Measurements from ENCODE around the gene ANKRD63.

ANKRD63 gene

DNA sequence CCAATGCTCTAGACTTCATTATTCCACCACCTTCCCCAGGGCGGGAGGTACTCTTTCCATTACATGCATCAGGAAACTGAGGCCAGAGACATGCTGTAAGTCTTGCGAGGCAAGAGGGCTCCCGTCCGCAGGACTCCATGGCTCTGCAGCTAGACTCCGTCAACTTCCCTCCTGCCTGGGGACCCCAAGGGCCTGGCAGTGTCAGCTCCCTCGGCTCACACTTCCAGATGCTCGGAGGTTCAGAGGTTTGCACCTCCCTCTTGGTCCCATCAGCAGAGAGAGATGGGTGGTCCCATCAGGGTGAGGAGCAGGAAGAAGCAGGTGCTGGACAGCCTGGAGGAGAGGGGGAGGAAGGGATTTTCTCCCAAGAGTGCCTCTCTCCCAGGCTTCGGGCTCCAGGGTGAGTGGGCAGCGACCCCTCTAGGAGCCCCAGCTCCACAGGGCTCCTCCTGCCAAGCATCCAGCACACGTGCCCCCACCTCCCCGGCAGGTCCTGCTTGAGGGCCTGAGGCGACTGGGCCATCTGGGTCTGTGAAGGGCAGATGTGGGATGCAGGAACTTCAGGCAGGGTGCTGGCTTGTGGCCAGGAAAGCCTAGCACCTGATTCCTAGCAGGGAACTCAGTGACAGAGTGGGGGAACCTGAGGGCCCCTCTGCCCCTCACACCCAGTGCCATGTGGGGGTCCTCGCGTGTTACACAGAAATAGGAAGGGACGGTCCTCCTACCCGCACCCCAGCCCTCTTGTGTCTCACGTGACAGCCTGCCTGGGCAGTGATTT, 34.7 kb downstream of the ANKRD63 start:
- no peak overlapping the region for H3K4me3 ChIP-seq (ENCODE audit: low read depth, low read length)
- DNase-seq (ENCODE audit: low read depth) = no peak

- H3K4me3 ChIP-seq (ENCODE audit: low read depth, low read length) = no peak overlapping the region
- DNase-seq (ENCODE audit: low read depth) = no peak
These were observed 35.4 kb downstream of the ANKRD63 start for GRCh38 chr15:40247406-40247971.

- H3K4me3 ChIP-seq (ENCODE audit: low read depth, low read length) = no peak overlapping the region
- no peak for DNase-seq (ENCODE audit: low read depth)
These were observed 36.2 kb downstream of the ANKRD63 start for GRCh38 chr15:40246496-40247280.

DNA sequence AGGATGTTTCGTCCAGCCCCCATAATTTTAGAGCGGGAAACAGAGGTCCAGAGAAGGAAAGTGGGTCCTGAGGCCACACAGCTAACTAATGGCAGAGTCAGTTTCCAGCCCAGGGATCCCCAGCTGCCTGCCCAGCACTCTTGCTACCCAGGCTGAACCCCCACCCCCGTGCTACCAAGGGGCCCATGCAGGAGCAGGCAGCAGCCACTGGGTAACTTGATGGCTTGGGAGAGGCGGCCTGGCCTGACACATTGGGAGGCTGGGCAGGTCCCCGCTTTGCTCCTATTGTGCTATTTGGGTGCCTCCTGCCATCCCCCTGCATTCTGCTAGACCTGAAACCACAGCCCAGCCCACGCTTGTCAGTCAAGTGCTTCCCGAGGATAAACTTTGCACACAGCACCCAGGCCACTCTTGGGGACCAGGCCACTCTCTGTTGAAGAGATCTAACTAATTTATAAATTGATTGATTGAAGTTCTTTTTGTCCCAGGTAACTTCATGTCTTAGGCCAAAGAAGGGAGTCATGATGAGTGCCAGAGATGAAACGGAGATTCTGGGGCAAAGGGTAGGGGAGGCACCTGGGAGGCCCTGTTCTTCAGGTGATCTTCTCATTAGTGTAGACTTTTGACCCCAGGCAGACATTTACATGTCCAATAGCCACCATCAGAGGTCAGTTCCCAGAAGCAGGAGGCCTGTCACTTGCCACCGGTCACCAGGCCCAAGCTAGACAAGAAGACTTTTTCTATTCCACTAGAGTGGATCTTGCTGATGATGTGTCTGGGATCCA, 37.0 kb downstream of the ANKRD63 start:
- no peak for DNase-seq (ENCODE audit: low read depth)
- H3K4me3 ChIP-seq (ENCODE audit: low read depth, low read length) = no peak overlapping the region

GRCh38 chr15:40244961-40245523, 37.8 kb downstream of the ANKRD63 start:
- no peak for DNase-seq (ENCODE audit: low read depth)
- H3K4me3 ChIP-seq (ENCODE audit: low read depth, low read length) = no peak overlapping the region

GRCh38 chr15:40243126-40243810, 39.6 kb downstream of the ANKRD63 start:
- DNase-seq (ENCODE audit: low read depth) = no peak
- H3K4me3 ChIP-seq (ENCODE audit: low read depth, low read length) = no peak overlapping the region

DNA sequence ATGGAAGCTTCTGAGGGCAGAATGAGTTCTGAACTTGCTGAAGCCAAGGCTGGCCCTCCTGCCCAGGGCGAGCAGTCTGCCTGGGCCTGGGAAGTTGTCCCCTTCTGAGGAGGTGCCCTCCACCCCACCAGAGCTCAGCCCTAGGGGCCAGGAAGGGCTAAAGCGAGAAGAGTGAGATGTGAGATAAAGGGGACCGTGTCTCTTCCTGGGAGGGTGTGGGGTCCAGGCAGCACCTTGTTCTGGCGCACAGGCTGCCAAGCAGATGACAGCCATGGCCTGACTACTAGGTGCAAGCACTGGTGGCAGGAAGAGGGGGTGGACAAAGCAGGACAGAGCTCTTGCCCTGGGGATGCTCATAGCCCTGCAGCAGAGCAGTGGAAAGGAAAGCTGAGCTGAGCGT, 40.3 kb downstream of the ANKRD63 start:
- H3K4me3 ChIP-seq (ENCODE audit: low read depth, low read length) = no peak overlapping the region
- no peak for DNase-seq (ENCODE audit: low read depth)

DNA sequence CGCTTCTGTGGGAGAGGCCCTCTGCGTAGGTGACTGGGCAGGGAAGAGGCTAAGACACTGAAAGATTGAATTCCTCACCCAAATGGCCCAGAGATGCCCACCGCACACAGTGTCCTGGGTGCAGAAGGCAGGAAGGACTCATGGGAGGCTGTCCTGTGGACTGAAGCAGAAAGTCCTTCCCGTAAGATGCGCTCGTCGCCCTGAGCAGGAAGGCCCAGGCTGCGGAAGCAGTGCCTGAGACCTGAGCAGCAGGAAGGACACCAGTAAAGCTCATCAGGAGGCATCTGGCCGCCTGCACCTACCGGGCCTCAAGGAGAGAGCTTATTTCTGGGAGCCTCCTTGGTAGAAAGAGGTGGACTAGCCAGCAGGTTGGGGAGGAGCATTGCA, 40.7 kb downstream of the ANKRD63 start:
- no peak overlapping the region for H3K4me3 ChIP-seq (ENCODE audit: low read depth, low read length)
- no peak for DNase-seq (ENCODE audit: low read depth)

GRCh38 chr15:40241269-40242212, 41.3 kb downstream of the ANKRD63 start:
- no peak overlapping the region for H3K4me3 ChIP-seq (ENCODE audit: low read depth, low read length)
- no peak for DNase-seq (ENCODE audit: low read depth)

- no peak overlapping the region for H3K4me3 ChIP-seq (ENCODE audit: low read depth, low read length)
- DNase-seq (ENCODE audit: low read depth) = no peak
These were observed 42.1 kb downstream of the ANKRD63 start for GRCh38 chr15:40240619-40241221.

DNA sequence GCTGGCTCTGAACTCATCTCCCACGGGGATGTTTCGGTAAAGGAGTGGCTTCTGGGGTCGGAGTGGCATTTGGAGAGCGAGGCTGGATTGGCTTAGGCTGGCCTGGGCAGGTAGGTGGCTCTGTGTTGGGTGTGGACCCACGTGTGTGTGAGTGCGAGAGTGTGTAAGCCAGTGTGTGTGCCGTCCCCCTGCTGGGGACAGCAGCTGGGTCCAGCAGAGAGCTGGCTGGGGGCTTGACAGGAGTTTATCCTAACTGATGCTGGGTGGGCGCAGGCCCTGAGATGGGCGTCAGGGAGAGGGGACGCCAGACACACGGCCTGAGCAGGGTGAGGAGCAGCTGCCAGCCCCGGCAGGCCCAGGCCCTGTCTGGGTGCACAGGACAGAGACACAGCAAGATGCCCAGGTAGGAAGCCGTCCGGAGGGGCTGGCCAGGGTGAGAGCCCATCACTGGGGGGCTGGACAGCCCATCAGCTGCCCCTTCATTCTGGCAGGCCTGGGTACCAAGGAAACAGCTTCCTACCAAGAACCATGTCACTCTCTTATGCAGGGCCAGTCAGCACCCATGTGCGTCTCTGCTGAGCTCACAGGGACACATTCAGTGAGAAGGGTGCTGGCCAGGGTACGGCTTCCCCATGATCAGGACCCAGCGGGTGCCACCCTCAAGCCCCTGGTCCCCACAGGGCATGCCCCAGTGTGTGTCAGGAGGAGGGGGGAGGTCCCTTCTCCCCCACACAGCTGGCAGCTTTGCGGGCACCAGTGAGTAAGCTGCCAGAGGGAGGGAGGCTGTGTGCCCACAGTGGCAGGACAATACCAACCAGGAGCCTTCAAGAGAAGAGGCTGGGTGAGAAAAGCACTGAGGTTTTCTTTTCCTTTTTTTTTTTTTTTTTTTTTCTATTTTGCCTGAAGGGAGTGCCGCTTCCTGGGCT, 42.9 kb downstream of the ANKRD63 start:
- H3K4me3 ChIP-seq (ENCODE audit: low read depth, low read length) = no peak overlapping the region
- DNase-seq (ENCODE audit: low read depth) = no peak

- no peak for DNase-seq (ENCODE audit: low read depth)
- H3K4me3 ChIP-seq (ENCODE audit: low read depth, low read length) = peak overlapping the region; percentile 38
These were observed 43.5 kb downstream of the ANKRD63 start for GRCh38 chr15:40239404-40239692.

- peak within 1 kb of the TSS; percentile 38 for H3K4me3 ChIP-seq (ENCODE audit: low read depth, low read length)
- DNase-seq (ENCODE audit: low read depth) = no peak
These were observed 44.1 kb downstream of the ANKRD63 start, which contains the start of gene PAK6 for GRCh38 chr15:40238532-40239403. Gene PAK6, plus strand, starts transcription at chr15:40239063. Its CDS starts 25,723 bp downstream, at chr15:40264786.

GRCh38 chr15:40235201-40235885, 47.5 kb downstream of the ANKRD63 start:
- no peak for DNase-seq (ENCODE audit: low read depth)
- no peak overlapping the region for H3K4me3 ChIP-seq (ENCODE audit: low read depth, low read length)

GRCh38 chr15:40234783-40235182, 48.1 kb downstream of the ANKRD63 start:
- no peak overlapping the region for H3K4me3 ChIP-seq (ENCODE audit: low read depth, low read length)
- DNase-seq (ENCODE audit: low read depth) = no peak
